Adrenal gland (tissue), 5 donors: ENCODE data around the gene CD151.

Source experiments
- CTCF ChIP-seq, 6 experiments: fragments of 450-650 bp in 4 of 6; fragments of 200-600 bp in 2 of 6; sonication (generic) in 1 of 6; IDR thresholded peaks; 1 replicate in 5 of 6; 2 replicates in 1 of 6; pipeline versions ENCODE4 v1.5.1 to v1.8.0; 2016 to 2021; ENCODE audit warnings: antibody characterized with exemption in 6 of 6, mild to moderate bottlenecking in 2 of 6, moderate library complexity in 1 of 6
- POLR2A ChIP-seq, 2 donors: fragments of 450-650 bp; IDR thresholded peaks; one replicate each; pipeline ENCODE4 v1.6.1; 2017; ENCODE audit warnings: antibody characterized with exemption in 2 of 2, mild to moderate bottlenecking in 2 of 2, moderate library complexity in 1 of 2
- donor health status: DM: no; HTN: no; CAD: no.

GRCh38 chr11:863910-864827 is 31.4 kb downstream of the CD151 start:
- TF ChIP-seq POLR2A (IDR thresholded peaks at IDR 0.05) (no peak), CTCF (IDR thresholded peaks at IDR 0.05) (no peak)
